Kidney epithelial cell (primary cell): ENCODE data around the gene BICDL2. TPM values are rescaled to one million over a fixed set of nuclear protein-coding genes. Genes with fewer than 3 reads are reported as not detected.
A peak's percentile ranks its signal among the peaks of the same experiment; 100 is the strongest.
"Not testable (repeated sequence)": the region's sequence is repeated elsewhere in the genome, so short reads cannot be mapped to it uniquely, and the experiment has no call there.

Experiments used
- DNase-seq: peaks from one replicate; pipeline ENCODE4 v3.0.0-alpha.2; 2010; ENCODE audit warnings: low read depth
- H3K27me3 ChIP-seq: 2 replicates; pipeline ENCODE4 v1.6.0; 2011; ENCODE audit warnings: low read length; ENCODE audit not compliant: control insufficient read depth, insufficient read depth
- H3K36me3 ChIP-seq: 2 replicates; pipeline ENCODE4 v1.5.1; 2011; ENCODE audit warnings: low read length; ENCODE audit not compliant: control insufficient read depth, insufficient read depth
- H3K4me3 ChIP-seq: 2 replicates; pipeline ENCODE4 v1.5.1; 2011; ENCODE audit warnings: low read depth, mild to moderate bottlenecking, control low read depth, low read length
- CTCF ChIP-seq: IDR thresholded peaks from 2 replicates; pipeline ENCODE4 v1.5.1; 2011; ENCODE audit warnings: mild to moderate bottlenecking, moderate library complexity, low read length, control low read depth, inconsistent platforms; ENCODE audit not compliant: insufficient read depth, poor library complexity, severe bottlenecking
- total RNA-seq: library from RNA; depleted of rRNA; stranded (reverse); fragments of >200 nt; gene quantifications from 2 replicates; pipeline ENCODE4 v1.2.3, GENCODE V29; 2015

The BICDL2 gene
- 6.9 and 9.2 TPM in 2 replicates for total RNA-seq

GRCh38 chr16:3036726-3037315, at the start of gene BICDL2:
TSS of gene BICDL2 (minus strand) at chr16:3036944. CDS start at chr16:3035496, 1,448 bp downstream.
- no peaks in the 10 kb centered on the region for H3K36me3 ChIP-seq
- peak within 1 kb of the TSS; percentile 17 for H3K4me3 ChIP-seq
- H3K27me3 ChIP-seq = peaks cover 76% of the 10 kb centered on the region
- no peak for DNase-seq
- TF ChIP-seq CTCF = no peak

GRCh38 chr16:3085868-3086595, 49.3 kb upstream of the BICDL2 start:
- no peak for TF ChIP-seq CTCF
- Histone ChIP-seq H3K36me3 (no peaks in the 10 kb centered on the region), H3K27me3 (peaks cover 7% of the 10 kb centered on the region), H3K4me3 (no peak overlapping the region)
- no peak for DNase-seq

GRCh38 chr16:3084969-3085670, 48.4 kb upstream of the BICDL2 start:
- no peak for TF ChIP-seq CTCF
- DNase-seq = no peak
- Histone ChIP-seq H3K4me3 (no peak overlapping the region), H3K36me3 (no peaks in the 10 kb centered on the region), H3K27me3 (peaks cover 7% of the 10 kb centered on the region)

GRCh38 chr16:3084491-3084890, 47.7 kb upstream of the BICDL2 start:
- Histone ChIP-seq H3K36me3 (no peaks in the 10 kb centered on the region), H3K27me3 (peaks cover 7% of the 10 kb centered on the region), H3K4me3 (no peak overlapping the region)
- no peak for DNase-seq
- no peak for TF ChIP-seq CTCF

- not testable (repeated sequence) for H3K4me3 ChIP-seq, DNase-seq, H3K36me3 ChIP-seq, H3K27me3 ChIP-seq
Measured at GRCh38 chr16:3083408-3083807, 46.7 kb upstream of the BICDL2 start.

- not testable (repeated sequence) for DNase-seq, H3K27me3 ChIP-seq
Measured at GRCh38 chr16:3081957-3082356, 45.2 kb upstream of the BICDL2 start.

More at GRCh38 chr16:3081957-3082356, 45.2 kb upstream of the BICDL2 start:
- not testable (repeated sequence) for H3K36me3 ChIP-seq, H3K4me3 ChIP-seq
